ENCODE data around the gene KLHL21. TPM values are rescaled to one million over a fixed set of nuclear protein-coding genes. Genes with fewer than 3 reads are reported as not detected.

The KLHL21 gene
- total and polyA plus RNA-seq, 2 of the 4 experiments (the other 2 are of a cell fraction) = 12.0 to 36.7 TPM

GRCh38 chr1:6580119-6580592 lies 22.5 kb downstream of the KLHL21 start:
- peak overlapping the region; percentile 71 for H3K4me3 ChIP-seq (ENCODE audit: insufficient read depth, low read depth, low read length)
- WGBS, 2 experiments (ENCODE audit: extremely low coverage in 2 of 2, insufficient read length in 1 of 2) = 0% methylated on average over 19 of the region's 30 CpGs; no CpG with 5 or more reads in 1 of the 2 experiments
- no peak for TF ChIP-seq FOS (IDR thresholded peaks at IDR 0.05; ENCODE audit: low read depth, low read length)
- TF ChIP-seq CTCF (conservative IDR thresholded peaks at IDR 0.05; ENCODE audit: low read depth, low read length) = no peak
- no peak for TF ChIP-seq ELK1 (IDR thresholded peaks at IDR 0.05; ENCODE audit: borderline replicate concordance, low read depth, low read length)
- no peak for TF ChIP-seq USF2 (IDR thresholded peaks at IDR 0.05; ENCODE audit: low read depth, low read length)
- TF ChIP-seq MXI1 (IDR thresholded peaks at IDR 0.05; ENCODE audit: borderline replicate concordance, low read depth, low read length) = no peak
- no peak for TF ChIP-seq RAD21 (IDR thresholded peaks at IDR 0.05; ENCODE audit: low read length)
- no peak for TF ChIP-seq NFE2L2 (IDR thresholded peaks at IDR 0.05; ENCODE audit: low read depth, low read length)
- TF ChIP-seq MAZ (IDR thresholded peaks at IDR 0.05; ENCODE audit: borderline replicate concordance, low read depth, low read length) = no peak
- TF ChIP-seq BHLHE40 (IDR thresholded peaks at IDR 0.05; ENCODE audit: low read depth, low read length) = no peak
- TF ChIP-seq RFX5 (IDR thresholded peaks at IDR 0.05; ENCODE audit: low read depth, low read length) = no peak
- no peak for TF ChIP-seq MAFK (IDR thresholded peaks at IDR 0.05; ENCODE audit: low read depth, low read length)

More at GRCh38 chr1:6580119-6580592, 22.5 kb downstream of the KLHL21 start:
- Histone ChIP-seq H2BK15ac (ENCODE audit: low read depth, low read length) (no peak overlapping the region), H2BK20ac (ENCODE audit: low read depth, low read length) (no peak overlapping the region), H2BK120ac (ENCODE audit: low read depth, low read length) (no peak overlapping the region), H3K27ac (ENCODE audit: insufficient read depth, low read length) (peak overlapping the region; percentile 60; the same call in 1 of the 2 replicates), H3K9me3 (ENCODE audit: control insufficient read depth, insufficient read depth, low read length) (no peaks in the 10 kb centered on the region), H2AK9ac (replicated peaks; ENCODE audit: low read depth, low read length, poor library complexity) (peak overlapping the region; percentile 94), H3K56ac (ENCODE audit: extremely low read depth, insufficient read depth, low read length) (no peak overlapping the region), H3K27me3 (ENCODE audit: control insufficient read depth, insufficient read depth, low read length) (no peaks in the 10 kb centered on the region), H3K36me3 (ENCODE audit: control insufficient read depth, insufficient read depth, low read length) (0 out of 2 replicates have a peak, but pooled peaks cover 3% of the 10 kb centered on the region), H4K5ac (ENCODE audit: low read depth, low read length) (no peak overlapping the region; the same call in 1 of the 2 replicates), H3K4me1 (ENCODE audit: control insufficient read depth, insufficient read depth, low read length) (peaks cover 11% of the 10 kb centered on the region), H3K79me1 (ENCODE audit: low read depth in 1 of 2, low read length in 2 of 2) (peaks cover 15 to 40% of the 10 kb centered on the region in 2 experiments), H2AK5ac (ENCODE audit: low read depth, low read length) (no peak overlapping the region), H4K20me1 (ENCODE audit: insufficient read depth, low read length) (peaks cover 10% of the 10 kb centered on the region), H3K18ac (ENCODE audit: low read depth, low read length) (no peak overlapping the region), H4K8ac (ENCODE audit: low read depth in 2 of 2, low read length in 2 of 2) (peak overlapping the region in 1 of 2 experiments; percentile 74; a peak in 3 of 4 replicates), H3K14ac (replicated peaks; ENCODE audit: low read depth, low read length) (0 out of 2 replicates have a peak overlapping the region, but pooled peaks have one; percentile 59), H2AFZ (replicated peaks; ENCODE audit: low read length, poor library complexity) (peak overlapping the region; percentile 89), H3K4me2 (ENCODE audit: low read depth, low read length) (peak overlapping the region; percentile 99), H3K9ac (ENCODE audit: low read depth, low read length) (peak overlapping the region; percentile 56), H4K91ac (ENCODE audit: insufficient read depth, low read depth, low read length) (no peak overlapping the region), H3K4ac (ENCODE audit: low read depth, low read length) (peak overlapping the region; percentile 44; the same call in 1 of the 2 replicates), H3K23ac (ENCODE audit: low read depth, low read length) (peak overlapping the region; percentile 75; the same call in 1 of the 2 replicates), H2BK5ac (ENCODE audit: low read depth, low read length, poor library complexity, severe bottlenecking) (peak overlapping the region; percentile 64), H3K9me1 (ENCODE audit: insufficient read depth, low read length) (peaks cover 17% of the 10 kb centered on the region)
- in situ Hi-C loops (cut with MboI; ENCODE audit: low sequenced_read_pairs) (no loop called here), dilution Hi-C loops (cut with HindIII; ENCODE audit: low sequenced_read_pairs, unreplicated experiment) (no loop called here), intact Hi-C loops (cut with micrococcal nuclease) (no loop called here)
- ATAC-seq (ENCODE audit: low read depth) (peak; percentile 38), DNase-seq (no peak)
- CTCF ChIA-PET = no interaction called here
- BruUV-seq (replicated peaks) = TSS peak; percentile 30
- POLR2A ChIA-PET (ENCODE audit: unreplicated experiment) = no interaction called here
